OCI-LY1 (cell line): ENCODE data around the gene PLXNA2.

ENCODE experiments used
- EZH2 ChIP-seq: fragments of 200-600 bp; sonication (generic), shearing (Covaris generic); IDR thresholded peaks from 2 replicates; pipeline ENCODE4 v1.8.0; 2017; ENCODE audit warnings: borderline replicate concordance, mixed run types, mild to moderate bottlenecking, antibody characterized with exemption, low read length, moderate library complexity, mixed read lengths
- TF ChIP-seq, protein P1 (sequence below): fragments of 200-600 bp; sonication (generic), shearing (Covaris generic); IDR thresholded peaks from 2 replicates; pipeline ENCODE4 v1.5.1; 2017; ENCODE audit warnings: mild to moderate bottlenecking, antibody characterized with exemption, low read length, moderate library complexity, mixed read lengths

DNA sequence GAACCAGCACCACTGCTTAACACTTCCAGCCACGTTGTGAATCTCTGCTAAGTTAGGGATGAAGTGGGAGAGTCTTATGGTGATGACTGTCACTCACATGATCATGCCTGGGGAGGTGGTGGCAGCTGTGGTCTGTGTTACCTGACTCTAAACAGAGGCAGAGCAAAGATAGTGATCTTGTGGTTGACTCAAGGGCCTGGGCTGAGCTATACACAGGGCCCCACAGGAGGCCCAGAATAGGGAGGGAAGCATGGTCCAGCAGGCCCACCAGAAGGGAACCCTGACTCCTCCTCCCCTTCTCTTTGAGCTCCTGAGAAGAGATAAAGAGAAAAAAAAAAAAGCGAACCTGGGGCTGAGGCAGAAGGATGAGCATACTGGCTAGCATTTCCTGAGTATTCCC, 55.0 kb downstream of the PLXNA2 start:
- TF ChIP-seq, protein P1, sequence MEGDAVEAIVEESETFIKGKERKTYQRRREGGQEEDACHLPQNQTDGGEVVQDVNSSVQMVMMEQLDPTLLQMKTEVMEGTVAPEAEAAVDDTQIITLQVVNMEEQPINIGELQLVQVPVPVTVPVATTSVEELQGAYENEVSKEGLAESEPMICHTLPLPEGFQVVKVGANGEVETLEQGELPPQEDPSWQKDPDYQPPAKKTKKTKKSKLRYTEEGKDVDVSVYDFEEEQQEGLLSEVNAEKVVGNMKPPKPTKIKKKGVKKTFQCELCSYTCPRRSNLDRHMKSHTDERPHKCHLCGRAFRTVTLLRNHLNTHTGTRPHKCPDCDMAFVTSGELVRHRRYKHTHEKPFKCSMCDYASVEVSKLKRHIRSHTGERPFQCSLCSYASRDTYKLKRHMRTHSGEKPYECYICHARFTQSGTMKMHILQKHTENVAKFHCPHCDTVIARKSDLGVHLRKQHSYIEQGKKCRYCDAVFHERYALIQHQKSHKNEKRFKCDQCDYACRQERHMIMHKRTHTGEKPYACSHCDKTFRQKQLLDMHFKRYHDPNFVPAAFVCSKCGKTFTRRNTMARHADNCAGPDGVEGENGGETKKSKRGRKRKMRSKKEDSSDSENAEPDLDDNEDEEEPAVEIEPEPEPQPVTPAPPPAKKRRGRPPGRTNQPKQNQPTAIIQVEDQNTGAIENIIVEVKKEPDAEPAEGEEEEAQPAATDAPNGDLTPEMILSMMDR: no peak
- TF ChIP-seq EZH2: no peak
